ENCODE data around the gene SMIM22.

The SMIM22 gene

GRCh38 chr16:4828567-4829321, 33.6 kb downstream of the SMIM22 start:
- Histone ChIP-seq H3K9me3 (ENCODE audit: low read length) (no peaks in the 10 kb centered on the region), H3K27me3 (ENCODE audit: insufficient read depth, low read length) (no peaks in the 10 kb centered on the region), H3K36me3 (ENCODE audit: insufficient read depth, low read length) (peaks cover 81% of the 10 kb centered on the region), H3K4me1 (ENCODE audit: insufficient read depth, low read length) (peaks cover 4% of the 10 kb centered on the region), H3K4me3 (ENCODE audit: low read length) (no peak overlapping the region), H2AFZ (ENCODE audit: low read depth, low read length) (no peak overlapping the region)

GRCh38 chr16:4830408-4830807, 35.2 kb downstream of the SMIM22 start:
- peaks cover 4% of the 10 kb centered on the region for H3K4me1 ChIP-seq (ENCODE audit: insufficient read depth, low read length)

DNA sequence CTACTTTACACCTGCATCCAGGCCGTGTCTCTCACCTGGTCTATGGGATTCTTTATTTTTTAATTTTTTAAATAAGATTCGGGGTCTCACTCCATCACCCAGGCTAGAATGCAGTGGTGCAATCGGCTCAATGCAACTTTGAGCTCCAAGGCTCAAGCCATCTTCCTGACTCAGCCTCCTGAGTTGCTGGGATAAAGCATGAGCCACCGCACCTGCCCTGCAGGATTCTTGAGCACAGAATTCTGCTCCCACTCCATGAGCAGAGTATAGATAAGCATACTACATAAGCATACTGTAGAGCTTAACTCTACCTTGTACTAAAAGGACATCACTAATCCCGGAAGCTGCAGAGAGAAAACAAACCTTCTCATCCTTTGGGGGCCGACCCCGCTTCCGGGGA, 36.4 kb downstream of the SMIM22 start:
- no peak overlapping the region for H2AFZ ChIP-seq (ENCODE audit: low read depth, low read length)
- H3K4me3 ChIP-seq (ENCODE audit: low read length): no peak overlapping the region
- H3K9me3 ChIP-seq (ENCODE audit: low read length): no peaks in the 10 kb centered on the region
- H3K4me1 ChIP-seq (ENCODE audit: insufficient read depth, low read length): peaks cover 4% of the 10 kb centered on the region
- peaks cover 73% of the 10 kb centered on the region for H3K36me3 ChIP-seq (ENCODE audit: insufficient read depth, low read length)
- no peaks in the 10 kb centered on the region for H3K27me3 ChIP-seq (ENCODE audit: insufficient read depth, low read length)

More at GRCh38 chr16:4830408-4830807, 35.2 kb downstream of the SMIM22 start:
- Histone ChIP-seq H2AFZ (ENCODE audit: low read depth, low read length) (no peak overlapping the region), H3K4me3 (ENCODE audit: low read length) (no peak overlapping the region), H3K36me3 (ENCODE audit: insufficient read depth, low read length) (peaks cover 71% of the 10 kb centered on the region), H3K9me3 (ENCODE audit: low read length) (no peaks in the 10 kb centered on the region), H3K27me3 (ENCODE audit: insufficient read depth, low read length) (no peaks in the 10 kb centered on the region)

DNA sequence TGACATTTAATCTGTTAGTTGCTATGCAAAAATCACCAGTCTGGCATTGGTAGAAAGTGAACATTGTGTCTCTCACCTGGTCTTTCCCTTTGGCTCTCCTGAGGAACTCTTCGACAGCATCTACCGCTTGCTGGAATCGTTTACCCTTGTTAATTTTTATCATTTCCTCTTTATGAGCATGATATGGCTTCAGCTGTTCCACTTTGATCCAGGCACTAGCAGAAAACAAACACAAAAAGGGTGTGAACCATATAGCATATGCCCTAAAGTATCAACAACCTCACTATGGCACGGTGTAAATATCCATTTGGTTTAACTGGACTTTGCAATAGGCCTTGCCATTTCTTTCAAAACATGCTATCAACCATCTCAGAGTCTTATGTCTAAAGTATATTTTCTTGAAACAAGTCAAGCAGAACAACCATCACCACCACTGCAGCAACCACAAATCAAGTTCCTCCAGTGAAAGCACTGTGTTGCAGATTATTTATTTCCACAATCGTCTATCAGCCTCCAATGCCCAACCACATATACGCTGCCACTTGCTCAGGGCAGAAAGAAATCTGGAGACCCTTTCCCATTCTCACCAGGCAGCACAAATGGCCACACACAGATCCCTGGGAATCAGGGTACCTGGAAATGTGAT, 37.7 kb downstream of the SMIM22 start:
- H3K4me3 ChIP-seq (ENCODE audit: low read length): no peak overlapping the region
- no peaks in the 10 kb centered on the region for H3K4me1 ChIP-seq (ENCODE audit: insufficient read depth, low read length)
- no peak overlapping the region for H2AFZ ChIP-seq (ENCODE audit: low read depth, low read length)
- H3K27me3 ChIP-seq (ENCODE audit: insufficient read depth, low read length): no peaks in the 10 kb centered on the region
- H3K9me3 ChIP-seq (ENCODE audit: low read length): no peaks in the 10 kb centered on the region
- H3K36me3 ChIP-seq (ENCODE audit: insufficient read depth, low read length): peaks cover 72% of the 10 kb centered on the region

DNA sequence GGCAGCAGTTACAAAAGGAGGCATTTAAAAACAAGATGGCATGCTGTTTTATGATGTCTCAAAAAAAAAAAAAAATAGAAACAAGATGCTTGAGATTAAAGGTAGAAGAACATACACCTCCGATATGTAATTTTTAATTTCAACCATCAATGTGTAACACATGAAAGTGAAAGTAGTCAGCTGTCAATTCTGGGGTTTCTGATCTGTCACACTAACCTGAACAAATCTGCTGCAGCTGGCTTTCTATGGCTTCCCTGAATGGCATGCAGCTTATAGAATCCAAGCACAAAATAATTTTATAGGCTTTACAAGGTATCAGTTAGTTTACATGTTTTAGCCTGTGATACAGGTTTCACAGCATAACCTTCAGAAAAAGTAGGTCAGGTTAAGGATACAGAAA, 38.4 kb downstream of the SMIM22 start:
- H3K4me1 ChIP-seq (ENCODE audit: insufficient read depth, low read length): no peaks in the 10 kb centered on the region
- no peaks in the 10 kb centered on the region for H3K27me3 ChIP-seq (ENCODE audit: insufficient read depth, low read length)
- H3K4me3 ChIP-seq (ENCODE audit: low read length): no peak overlapping the region
- no peak overlapping the region for H2AFZ ChIP-seq (ENCODE audit: low read depth, low read length)
- no peaks in the 10 kb centered on the region for H3K9me3 ChIP-seq (ENCODE audit: low read length)
- H3K36me3 ChIP-seq (ENCODE audit: insufficient read depth, low read length): peaks cover 73% of the 10 kb centered on the region

GRCh38 chr16:4836727-4837126, 41.6 kb downstream of the SMIM22 start:
- Histone ChIP-seq H3K36me3 (ENCODE audit: insufficient read depth, low read length) (peaks cover 77% of the 10 kb centered on the region), H2AFZ (ENCODE audit: low read depth, low read length) (no peak overlapping the region), H3K4me1 (ENCODE audit: insufficient read depth, low read length) (no peaks in the 10 kb centered on the region), H3K4me3 (ENCODE audit: low read length) (no peak overlapping the region), H3K27me3 (ENCODE audit: insufficient read depth, low read length) (no peaks in the 10 kb centered on the region), H3K9me3 (ENCODE audit: low read length) (no peaks in the 10 kb centered on the region)

GRCh38 chr16:4837733-4838501, 42.7 kb downstream of the SMIM22 start:
- no peak overlapping the region for H3K4me3 ChIP-seq (ENCODE audit: low read length)
- H3K27me3 ChIP-seq (ENCODE audit: insufficient read depth, low read length): no peaks in the 10 kb centered on the region
- no peaks in the 10 kb centered on the region for H3K4me1 ChIP-seq (ENCODE audit: insufficient read depth, low read length)
- peaks cover 74% of the 10 kb centered on the region for H3K36me3 ChIP-seq (ENCODE audit: insufficient read depth, low read length)
- H3K9me3 ChIP-seq (ENCODE audit: low read length): no peaks in the 10 kb centered on the region
- no peak overlapping the region for H2AFZ ChIP-seq (ENCODE audit: low read depth, low read length)

DNA sequence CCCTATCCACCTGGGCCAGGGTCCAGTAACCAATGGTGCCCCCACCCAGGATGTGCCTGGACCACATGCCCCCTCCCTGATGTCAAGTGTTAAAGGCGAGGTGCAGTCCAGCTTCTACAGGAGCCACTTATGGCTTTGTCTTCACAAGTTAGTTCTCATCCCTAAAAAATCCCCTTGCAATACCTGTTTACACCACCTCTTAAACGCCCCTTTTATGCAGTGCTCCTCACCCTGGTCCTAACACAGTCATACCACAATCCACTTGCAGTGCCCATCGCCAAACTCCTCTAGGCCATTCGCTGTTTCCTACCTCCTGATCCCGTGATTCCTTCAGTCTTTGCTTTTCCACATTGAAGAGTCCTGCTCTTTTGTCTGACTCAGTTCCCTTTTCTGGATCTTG, 44.8 kb downstream of the SMIM22 start:
- Histone ChIP-seq H3K27me3 (ENCODE audit: insufficient read depth, low read length) (no peaks in the 10 kb centered on the region), H2AFZ (ENCODE audit: low read depth, low read length) (no peak overlapping the region), H3K4me3 (ENCODE audit: low read length) (no peak overlapping the region), H3K9me3 (ENCODE audit: low read length) (no peaks in the 10 kb centered on the region), H3K4me1 (ENCODE audit: insufficient read depth, low read length) (no peaks in the 10 kb centered on the region), H3K36me3 (ENCODE audit: insufficient read depth, low read length) (peaks cover 81% of the 10 kb centered on the region)

GRCh38 chr16:4840984-4841383, 45.8 kb downstream of the SMIM22 start:
- peaks cover 87% of the 10 kb centered on the region for H3K36me3 ChIP-seq (ENCODE audit: insufficient read depth, low read length)
- peaks cover 8% of the 10 kb centered on the region for H3K4me1 ChIP-seq (ENCODE audit: insufficient read depth, low read length)
- no peak overlapping the region for H2AFZ ChIP-seq (ENCODE audit: low read depth, low read length)
- H3K27me3 ChIP-seq (ENCODE audit: insufficient read depth, low read length): no peaks in the 10 kb centered on the region
- no peak overlapping the region for H3K4me3 ChIP-seq (ENCODE audit: low read length)
- H3K9me3 ChIP-seq (ENCODE audit: low read length): no peaks in the 10 kb centered on the region
